Hepatocyte (in vitro differentiated cells): ENCODE results near the gene ALDH1A2. TPM values are rescaled to one million over a fixed set of nuclear protein-coding genes. Genes with fewer than 3 reads are reported as not detected.

Source experiments
- DNase-seq: peaks from one replicate; pipeline ENCODE4 v3.0.0-alpha.2; 2016; ENCODE audit warnings: low spot score
- H2AFZ ChIP-seq: fragments of 200-600 bp; sonication (generic); 2 replicates; pipeline ENCODE4 v1.6.0; 2016; ENCODE audit warnings: antibody characterized with exemption, mild to moderate bottlenecking
- H3K27ac ChIP-seq: fragments of 200-600 bp; sonication (generic); 2 replicates; pipeline ENCODE4 v1.5.1; 2016; ENCODE audit warnings: mild to moderate bottlenecking
- H3K27me3 ChIP-seq: fragments of 200-600 bp; sonication (generic); 2 replicates; pipeline ENCODE4 v1.6.1; 2016
- H3K36me3 ChIP-seq: fragments of 200-600 bp; sonication (generic); replicated peaks from 2 replicates; pipeline ENCODE4 v1.5.1; 2016; ENCODE audit warnings: low read depth; ENCODE audit not compliant: insufficient read depth
- H3K4me1 ChIP-seq: fragments of 200-600 bp; sonication (generic); 2 replicates; pipeline ENCODE4 v1.5.1; 2016; ENCODE audit warnings: mild to moderate bottlenecking, moderate library complexity; ENCODE audit not compliant: insufficient read depth
- H3K4me2 ChIP-seq: fragments of 200-600 bp; sonication (generic); 2 replicates; pipeline ENCODE4 v1.6.0; 2016
- H3K4me3 ChIP-seq: fragments of 200-600 bp; sonication (generic); 2 replicates; pipeline ENCODE4 v1.5.1; 2016; ENCODE audit warnings: mild to moderate bottlenecking
- H3K79me2 ChIP-seq: fragments of 200-600 bp; sonication (generic); 2 replicates; pipeline ENCODE4 v1.6.0; 2017; ENCODE audit warnings: mild to moderate bottlenecking
- H3K9me2 ChIP-seq: fragments of 200-600 bp; sonication (generic); replicated peaks from 2 replicates; pipeline ENCODE4 v1.6.0; 2017; ENCODE audit warnings: mild to moderate bottlenecking; ENCODE audit not compliant: insufficient read depth
- H3K9me3 ChIP-seq: fragments of 200-600 bp; sonication (generic); 2 replicates; pipeline ENCODE4 v1.5.1; 2016; ENCODE audit warnings: low read depth, mild to moderate bottlenecking
- H4K20me1 ChIP-seq: fragments of 200-600 bp; sonication (generic); 2 replicates; pipeline ENCODE4 v1.6.0; 2016; ENCODE audit warnings: mild to moderate bottlenecking; ENCODE audit not compliant: insufficient read depth, poor library complexity, severe bottlenecking
- EZH2 ChIP-seq: fragments of 200-600 bp; sonication (generic); IDR thresholded peaks from 2 replicates; pipeline ENCODE4 v1.6.1; 2016; ENCODE audit warnings: antibody characterized with exemption, mild to moderate bottlenecking, borderline replicate concordance
- EZH2phosphoT487 ChIP-seq: fragments of 200-600 bp; sonication (generic); IDR thresholded peaks from one replicate; pipeline ENCODE4 v1.6.1; 2018; ENCODE audit warnings: antibody characterized with exemption, mild to moderate bottlenecking, low read depth, moderate library complexity; ENCODE audit not compliant: unreplicated experiment, severe bottlenecking
- WGBS: methylation state at CpG from one replicate; pipeline ENCODE4 v1.1.6; 2016; ENCODE audit warnings: low lambda C conversion rate; ENCODE audit errors: missing lambda C conversion rate; 5-methylcytosine and 5-hydroxymethylcytosine counted together
- polyA plus RNA-seq: library from polyadenylated mRNA; unstranded; fragments of >200 nt; fragmentation: Nextera tagmentation; extraction: Ambion mirVana; gene quantifications from 2 replicates; pipeline ENCODE4 v1.2.1, GENCODE V29; 2016
- total RNA-seq: library from RNA; depleted of rRNA; stranded (reverse); fragments of >200 nt; gene quantifications from 2 replicates; pipeline ENCODE4 v1.2.3, GENCODE V29; 2014
- TF ChIP-seq, protein P1 (sequence below): fragments of 200-600 bp; sonication (generic); IDR thresholded peaks from 2 replicates; pipeline ENCODE4 v1.5.1; 2016; ENCODE audit warnings: antibody characterized with exemption, mild to moderate bottlenecking; ENCODE audit not compliant: poor library complexity

ALDH1A2 gene
- total and polyA plus RNA-seq, 2 experiments from 2014 or later = 3.0 to 7.3 TPM

DNA sequence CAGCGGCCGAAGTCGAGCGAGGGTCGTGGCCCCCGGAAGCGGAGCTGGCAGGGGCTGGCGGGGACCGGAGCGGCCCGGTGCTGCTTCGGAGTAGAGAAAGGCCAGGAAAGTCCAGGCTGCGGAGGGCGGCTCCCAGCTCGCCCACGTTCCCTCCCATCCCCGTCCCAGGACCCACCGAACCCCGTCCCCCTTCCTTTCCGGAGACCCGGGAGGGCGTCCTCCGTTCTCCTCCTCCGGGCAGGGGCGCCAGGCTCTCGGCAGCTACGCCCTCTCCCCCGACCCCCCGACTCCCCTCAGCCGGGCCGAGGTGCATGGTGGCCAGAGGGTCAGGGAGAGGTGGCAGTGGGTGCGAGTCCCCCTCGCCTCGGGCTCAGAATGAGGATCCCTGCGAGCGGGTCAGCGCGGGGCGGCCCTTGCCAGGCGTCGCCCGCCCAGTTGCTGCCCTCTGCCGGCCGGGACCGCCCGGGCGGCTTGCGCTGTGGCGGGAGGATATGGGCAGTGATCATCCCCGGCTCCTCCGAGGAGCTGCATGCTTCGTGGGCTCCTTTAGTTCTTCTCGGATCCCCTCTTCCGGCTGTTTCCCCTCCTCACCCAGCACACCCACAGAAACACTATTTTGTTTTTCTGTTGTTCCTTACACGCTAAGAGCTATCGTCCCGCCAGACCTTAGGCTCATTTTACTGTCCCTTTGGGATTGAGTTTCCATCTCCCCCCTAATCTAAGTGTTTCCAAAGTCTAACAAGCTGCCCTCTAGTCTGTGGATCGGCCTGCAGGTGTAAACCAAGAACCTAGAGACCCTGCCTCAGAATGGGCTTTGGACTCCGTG lies 744 bp upstream of the ALDH1A2 start:
- WGBS = 8% methylated on average over 32 of the region's 59 CpGs
- Histone ChIP-seq H2AFZ (peak overlapping the region; percentile 91), H3K4me3 (peak overlapping the region; percentile 59), H3K4me2 (peak overlapping the region; percentile 100), H3K9me3 (no peaks in the 10 kb centered on the region), H3K4me1 (no peaks in the 10 kb centered on the region), H3K9me2 (no peaks in the 10 kb centered on the region), H4K20me1 (no peaks in the 10 kb centered on the region), H3K36me3 (no peaks in the 10 kb centered on the region), H3K27ac (no peak overlapping the region), H3K27me3 (peaks cover 65% of the 10 kb centered on the region), H3K79me2 (no peaks in the 10 kb centered on the region)
- no peak for TF ChIP-seq EZH2phosphoT487
- TF ChIP-seq, protein P1, sequence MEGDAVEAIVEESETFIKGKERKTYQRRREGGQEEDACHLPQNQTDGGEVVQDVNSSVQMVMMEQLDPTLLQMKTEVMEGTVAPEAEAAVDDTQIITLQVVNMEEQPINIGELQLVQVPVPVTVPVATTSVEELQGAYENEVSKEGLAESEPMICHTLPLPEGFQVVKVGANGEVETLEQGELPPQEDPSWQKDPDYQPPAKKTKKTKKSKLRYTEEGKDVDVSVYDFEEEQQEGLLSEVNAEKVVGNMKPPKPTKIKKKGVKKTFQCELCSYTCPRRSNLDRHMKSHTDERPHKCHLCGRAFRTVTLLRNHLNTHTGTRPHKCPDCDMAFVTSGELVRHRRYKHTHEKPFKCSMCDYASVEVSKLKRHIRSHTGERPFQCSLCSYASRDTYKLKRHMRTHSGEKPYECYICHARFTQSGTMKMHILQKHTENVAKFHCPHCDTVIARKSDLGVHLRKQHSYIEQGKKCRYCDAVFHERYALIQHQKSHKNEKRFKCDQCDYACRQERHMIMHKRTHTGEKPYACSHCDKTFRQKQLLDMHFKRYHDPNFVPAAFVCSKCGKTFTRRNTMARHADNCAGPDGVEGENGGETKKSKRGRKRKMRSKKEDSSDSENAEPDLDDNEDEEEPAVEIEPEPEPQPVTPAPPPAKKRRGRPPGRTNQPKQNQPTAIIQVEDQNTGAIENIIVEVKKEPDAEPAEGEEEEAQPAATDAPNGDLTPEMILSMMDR = peak; percentile 87
- peak; percentile 87 for DNase-seq

GRCh38 chr15:58064980-58065444 lies 499 bp downstream of the ALDH1A2 start:
- H3K4me3 ChIP-seq = peak overlapping the region; percentile 59
- 4% methylated on average over 39 of the region's 39 CpGs for WGBS
- peak; percentile 23 for DNase-seq
- H3K36me3 ChIP-seq = no peaks in the 10 kb centered on the region
- no peaks in the 10 kb centered on the region for H3K9me2 ChIP-seq
- peak overlapping the region; percentile 100 for H3K4me2 ChIP-seq
- no peaks in the 10 kb centered on the region for H4K20me1 ChIP-seq
- H3K79me2 ChIP-seq = no peaks in the 10 kb centered on the region
- no peak overlapping the region for H3K27ac ChIP-seq
- TF ChIP-seq, protein P1 = no peak
- TF ChIP-seq EZH2 (peak; percentile 84), EZH2phosphoT487 (no peak)
- no peaks in the 10 kb centered on the region for H3K9me3 ChIP-seq
- no peaks in the 10 kb centered on the region for H3K4me1 ChIP-seq
- H3K27me3 ChIP-seq = peaks cover 71% of the 10 kb centered on the region
- peak overlapping the region; percentile 91 for H2AFZ ChIP-seq

DNA sequence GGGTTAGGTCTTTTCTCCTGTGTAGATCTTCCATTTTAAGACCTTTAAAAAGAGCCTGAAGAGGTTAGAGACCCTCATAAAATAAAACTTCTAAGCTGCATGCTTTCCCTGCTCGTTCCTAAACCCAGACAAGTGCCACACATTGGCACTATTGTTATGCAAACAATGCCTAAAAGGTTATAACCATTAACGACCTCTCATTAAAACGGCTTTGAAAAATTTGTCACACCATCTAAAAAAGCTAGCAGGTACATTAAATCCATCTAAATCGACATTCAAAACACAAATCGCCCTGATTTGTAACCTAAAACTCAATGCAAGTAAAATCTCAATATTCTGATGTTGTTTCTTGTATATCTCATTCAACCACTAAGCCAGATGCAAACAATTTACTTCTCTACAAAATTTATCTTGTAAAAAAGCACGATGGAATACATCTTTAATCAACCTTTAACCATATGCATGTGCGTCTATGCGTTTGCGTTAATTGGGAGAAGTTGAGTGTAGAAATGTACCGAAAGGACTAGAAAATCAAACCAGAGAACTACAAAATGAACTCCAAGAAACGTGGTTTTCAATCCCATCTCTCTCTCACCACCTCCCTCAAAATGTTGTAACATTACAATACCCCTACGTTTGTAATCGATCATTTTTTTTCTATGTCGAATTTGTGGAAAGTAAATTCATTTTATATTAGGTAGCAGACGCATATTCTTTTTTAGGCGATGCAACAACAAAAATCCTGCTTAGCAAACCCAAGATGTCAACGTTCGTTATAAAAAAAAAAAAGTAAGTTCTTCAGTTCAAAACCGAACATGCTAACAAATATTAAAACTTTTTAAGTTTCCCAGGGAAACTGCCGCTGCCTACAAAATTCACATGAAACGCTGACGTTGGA lies 1.2 kb downstream of the ALDH1A2 start:
- no peak for DNase-seq
- TF ChIP-seq, protein P1 = no peak
- no peak for TF ChIP-seq EZH2
- peak overlapping the region; percentile 91 for H2AFZ ChIP-seq
- H3K79me2 ChIP-seq = no peaks in the 10 kb centered on the region
- H3K4me2 ChIP-seq = peak overlapping the region; percentile 100
- H3K27me3 ChIP-seq = peaks cover 74% of the 10 kb centered on the region
- H3K36me3 ChIP-seq = no peaks in the 10 kb centered on the region
- no peaks in the 10 kb centered on the region for H3K4me1 ChIP-seq
- H4K20me1 ChIP-seq = no peaks in the 10 kb centered on the region
- H3K9me2 ChIP-seq = no peaks in the 10 kb centered on the region
- H3K4me3 ChIP-seq = peak overlapping the region; percentile 59
- no peak overlapping the region for H3K27ac ChIP-seq
- H3K9me3 ChIP-seq = no peaks in the 10 kb centered on the region
- WGBS = 35% methylated on average over 22 of the region's 22 CpGs
